Measurements from ENCODE around the gene ZBTB44.
"Not testable (repeated sequence)": the region's sequence is repeated elsewhere in the genome, so short reads cannot be mapped to it uniquely, and the experiment has no call there.

ZBTB44 gene

DNA sequence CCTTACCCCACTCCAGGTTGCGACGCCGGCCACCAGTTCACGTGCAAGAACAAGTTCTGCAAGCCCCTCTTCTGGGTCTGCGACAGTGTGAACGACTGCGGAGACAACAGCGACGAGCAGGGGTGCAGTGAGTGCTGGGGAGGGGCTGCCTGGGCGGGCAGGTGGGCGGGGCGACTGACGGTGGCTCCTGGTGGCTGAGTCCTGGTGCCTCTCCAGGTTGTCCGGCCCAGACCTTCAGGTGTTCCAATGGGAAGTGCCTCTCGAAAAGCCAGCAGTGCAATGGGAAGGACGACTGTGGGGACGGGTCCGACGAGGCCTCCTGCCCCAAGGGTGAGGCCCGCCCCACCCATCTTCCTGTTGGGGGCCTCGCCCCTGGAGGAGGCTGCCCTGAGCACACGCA, 116.4 kb downstream of the ZBTB44 start:
- Mint-ChIP-seq H3K27me3 (peaks cover 9% of the 10 kb centered on the region), H3K27ac (no peak overlapping the region), H3K4me1 (no peaks in the 10 kb centered on the region), H3K36me3 (no peaks in the 10 kb centered on the region), H3K9me3 (no peaks in the 10 kb centered on the region), H3K4me3 (no peak overlapping the region)
- CTCF ChIA-PET, result no interaction called here
- DNase-seq, result no peak

- DNase-seq, result no peak
- Mint-ChIP-seq H3K4me1 (no peaks in the 10 kb centered on the region), H3K27me3 (peaks cover 3% of the 10 kb centered on the region), H3K4me3 (no peak overlapping the region), H3K36me3 (no peaks in the 10 kb centered on the region), H3K9me3 (no peaks in the 10 kb centered on the region), H3K27ac (no peak overlapping the region)
- CTCF ChIA-PET, result interaction anchor here (1.0 kb wide), 1 partner anchor 66 kb away, joined by 3 read pairs; no protein-coding TSS in a partner anchor
Measured at GRCh38 chr11:130197386-130198035, 117.2 kb downstream of the ZBTB44 start.

DNA sequence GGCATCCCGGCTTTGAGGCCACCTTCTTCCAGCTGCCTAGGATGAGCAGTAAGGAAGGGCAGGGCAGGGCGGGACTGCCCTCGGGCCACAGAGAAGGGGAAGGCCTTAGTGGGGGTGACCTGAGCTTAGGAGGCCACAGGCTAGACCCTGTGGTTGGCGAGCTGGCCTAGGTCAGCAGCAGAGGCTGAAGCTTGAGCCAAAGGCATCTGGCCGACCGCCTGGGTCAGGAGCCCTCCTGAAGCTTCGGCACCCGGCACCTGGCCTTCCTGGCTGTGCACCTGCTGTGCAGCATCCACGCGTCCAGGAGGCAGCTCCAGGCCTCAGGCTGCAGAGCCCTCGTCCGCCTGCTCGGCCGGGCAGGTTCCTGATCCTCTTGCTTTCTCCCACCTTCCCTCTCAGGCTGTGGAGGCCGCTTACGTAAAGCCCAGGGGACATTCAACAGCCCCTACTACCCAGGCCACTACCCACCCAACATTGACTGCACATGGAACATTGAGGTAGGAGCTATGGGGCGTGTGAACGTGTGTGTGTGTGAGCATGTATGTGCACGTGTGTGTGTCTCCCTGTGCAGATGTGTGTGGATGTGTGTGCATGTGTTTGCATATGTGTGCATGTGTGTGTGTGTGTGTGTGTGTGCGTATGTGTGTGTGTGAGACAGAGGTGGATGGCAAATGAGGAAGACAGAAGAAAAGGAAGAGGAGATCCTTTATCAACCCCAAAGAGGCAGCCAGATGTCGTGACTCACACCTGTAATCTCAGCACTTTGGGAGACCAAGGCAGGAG, 120.3 kb downstream of the ZBTB44 start:
- Mint-ChIP-seq H3K4me1 (no peaks in the 10 kb centered on the region), H3K27ac (no peak overlapping the region), H3K27me3 (no peaks in the 10 kb centered on the region), H3K9me3 (no peaks in the 10 kb centered on the region), H3K4me3 (no peak overlapping the region), H3K36me3 (no peaks in the 10 kb centered on the region)
- no peak for DNase-seq
- CTCF ChIA-PET, result interaction anchor here (1.4 kb wide), 1 partner anchor 18 kb away, joined by 3 read pairs; no protein-coding TSS in a partner anchor

DNA sequence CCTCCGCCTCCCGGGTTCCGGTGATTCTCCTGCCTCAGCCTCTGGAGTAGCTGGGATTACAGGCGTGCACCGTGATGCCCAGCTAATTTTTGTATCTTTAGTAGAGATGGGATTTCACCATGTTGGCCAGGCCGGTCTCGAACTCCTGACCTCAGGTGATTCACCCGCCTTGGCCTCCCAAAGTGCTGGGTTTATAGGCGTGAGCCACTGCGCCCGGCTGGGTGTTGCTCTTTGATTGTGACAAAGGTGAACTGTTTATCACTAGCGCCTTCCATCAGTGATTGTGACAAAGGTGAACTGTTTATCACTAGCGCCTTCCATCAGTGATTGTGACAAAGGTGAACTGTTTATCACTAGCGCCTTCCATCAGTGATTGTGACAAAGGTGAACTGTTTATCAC, 121.2 kb downstream of the ZBTB44 start:
- H3K27ac Mint-ChIP-seq, H3K27me3 Mint-ChIP-seq, CTCF ChIA-PET, H3K4me1 Mint-ChIP-seq, H3K9me3 Mint-ChIP-seq, H3K4me3 Mint-ChIP-seq, DNase-seq, H3K36me3 Mint-ChIP-seq: not testable (repeated sequence)

DNA sequence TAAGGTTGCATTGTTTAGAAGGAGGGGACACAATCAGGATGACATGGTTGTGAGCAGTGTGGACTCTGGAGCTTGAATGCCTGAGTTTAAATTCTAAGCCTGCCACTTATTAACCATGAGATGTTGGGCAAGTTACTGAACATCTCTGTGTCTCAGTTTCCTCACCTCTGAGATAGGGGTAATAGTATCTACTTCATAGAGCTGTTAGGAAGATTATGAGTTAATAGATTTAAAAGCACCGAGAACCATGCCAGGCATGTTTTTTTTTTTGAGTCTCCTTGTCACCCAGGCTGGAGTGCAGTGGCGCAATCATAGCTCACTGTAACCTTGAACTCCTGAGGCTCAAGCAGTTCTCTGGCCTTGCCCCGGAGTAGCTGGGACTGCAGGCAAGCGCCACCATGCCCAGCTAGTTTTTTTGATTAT, 121.9 kb downstream of the ZBTB44 start:
- DNase-seq, result no peak
- H3K4me3 Mint-ChIP-seq, result no peak overlapping the region
- H3K36me3 Mint-ChIP-seq, result no peaks in the 10 kb centered on the region
- no peak overlapping the region for H3K27ac Mint-ChIP-seq
- CTCF ChIA-PET, result no interaction called here
- no peaks in the 10 kb centered on the region for H3K27me3 Mint-ChIP-seq
- no peaks in the 10 kb centered on the region for H3K4me1 Mint-ChIP-seq
- H3K9me3 Mint-ChIP-seq, result no peaks in the 10 kb centered on the region

GRCh38 chr11:130191896-130192295, 122.8 kb downstream of the ZBTB44 start:
- H3K4me1 Mint-ChIP-seq, result no peaks in the 10 kb centered on the region
- no peak overlapping the region for H3K27ac Mint-ChIP-seq
- no peaks in the 10 kb centered on the region for H3K36me3 Mint-ChIP-seq
- no peak for DNase-seq
- CTCF ChIA-PET, result no interaction called here
- no peaks in the 10 kb centered on the region for H3K27me3 Mint-ChIP-seq
- no peaks in the 10 kb centered on the region for H3K9me3 Mint-ChIP-seq
- no peak overlapping the region for H3K4me3 Mint-ChIP-seq

DNA sequence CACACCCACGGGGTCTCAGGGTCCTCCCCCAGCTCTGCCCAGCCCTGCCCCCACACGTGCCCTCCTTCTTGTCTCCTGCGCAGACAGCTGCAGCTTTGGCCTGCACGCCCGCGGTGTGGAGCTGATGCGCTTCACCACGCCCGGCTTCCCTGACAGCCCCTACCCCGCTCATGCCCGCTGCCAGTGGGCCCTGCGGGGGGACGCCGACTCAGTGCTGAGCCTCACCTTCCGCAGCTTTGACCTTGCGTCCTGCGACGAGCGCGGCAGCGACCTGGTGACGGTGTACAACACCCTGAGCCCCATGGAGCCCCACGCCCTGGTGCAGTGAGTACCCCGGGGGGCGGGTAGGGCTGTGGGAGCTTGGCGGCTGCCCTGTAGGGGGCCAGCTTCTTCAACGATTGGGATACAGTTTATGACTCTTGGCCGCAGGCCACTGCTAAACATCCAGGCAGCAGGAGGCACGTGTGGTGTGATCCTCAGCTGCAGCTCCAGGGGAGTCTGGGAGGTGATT, 124.3 kb downstream of the ZBTB44 start:
- Mint-ChIP-seq H3K27me3 (peaks cover 4% of the 10 kb centered on the region), H3K27ac (no peak overlapping the region), H3K36me3 (no peaks in the 10 kb centered on the region), H3K9me3 (no peaks in the 10 kb centered on the region), H3K4me3 (no peak overlapping the region), H3K4me1 (no peaks in the 10 kb centered on the region)
- CTCF ChIA-PET, result no interaction called here
- DNase-seq, result no peak

- CTCF ChIA-PET, result no interaction called here
- Mint-ChIP-seq H3K36me3 (no peaks in the 10 kb centered on the region), H3K27me3 (peaks cover 9% of the 10 kb centered on the region), H3K4me3 (no peak overlapping the region), H3K4me1 (no peaks in the 10 kb centered on the region), H3K27ac (no peak overlapping the region), H3K9me3 (no peaks in the 10 kb centered on the region)
- DNase-seq, result no peak
Measured at GRCh38 chr11:130189492-130190210, 125.1 kb downstream of the ZBTB44 start.

DNA sequence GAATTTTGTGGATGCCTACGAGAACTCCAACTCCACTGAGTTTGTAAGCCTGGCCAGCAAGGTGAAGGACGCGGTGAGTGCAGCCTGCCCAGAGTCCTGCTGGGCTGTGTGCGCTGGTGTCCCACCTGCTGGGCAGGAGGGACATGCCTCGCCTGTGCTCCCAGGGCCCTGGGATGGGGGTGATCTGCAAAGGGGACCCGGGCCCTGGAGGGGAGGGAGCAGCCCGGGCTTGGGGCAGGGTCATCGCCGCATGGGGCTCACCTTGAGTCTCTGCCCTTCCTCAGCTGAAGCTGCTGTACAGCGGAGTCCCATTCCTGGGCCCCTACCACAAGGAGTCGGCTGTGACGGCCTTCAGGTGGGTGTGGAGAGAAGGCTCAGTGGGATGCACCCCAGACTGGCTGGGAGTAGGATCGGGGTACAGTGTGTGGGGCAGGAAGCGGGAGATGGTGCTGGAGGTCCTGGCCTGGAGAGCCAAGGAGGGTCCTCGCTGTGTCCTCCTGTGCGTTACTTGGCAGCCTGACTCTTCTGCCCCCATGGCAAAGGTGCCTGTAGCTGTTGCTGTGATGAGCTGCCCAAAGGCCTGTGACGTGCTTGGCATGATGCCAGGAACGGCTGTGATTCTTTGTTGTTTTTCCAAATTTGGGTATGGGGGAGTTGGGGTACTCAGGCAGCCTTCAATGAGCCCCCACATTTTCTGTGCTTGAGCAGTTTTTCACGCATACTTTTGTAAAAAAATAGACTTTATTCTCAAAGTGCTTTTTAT, 126.0 kb downstream of the ZBTB44 start:
- H3K4me1 Mint-ChIP-seq, result no peaks in the 10 kb centered on the region

DNA sequence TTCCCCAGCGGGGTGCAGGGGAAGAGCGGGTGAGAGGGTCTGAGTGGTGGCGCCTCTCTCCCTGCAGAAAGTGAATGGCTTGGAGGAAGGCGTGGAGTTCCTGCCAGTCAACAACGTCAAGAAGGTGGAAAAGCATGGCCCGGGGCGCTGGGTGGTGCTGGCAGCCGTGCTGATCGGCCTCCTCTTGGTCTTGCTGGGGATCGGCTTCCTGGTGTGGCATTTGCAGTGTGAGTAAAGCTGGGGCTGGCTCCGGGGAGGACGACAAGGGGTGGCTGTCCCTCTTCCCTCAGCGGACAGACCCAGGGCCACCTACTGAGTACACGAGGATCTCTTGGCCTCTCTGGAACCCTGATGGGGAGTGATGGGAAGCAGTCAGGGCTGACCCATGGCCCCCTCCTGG, 126.7 kb downstream of the ZBTB44 start:
- no peak for DNase-seq
- CTCF ChIA-PET, result no interaction called here
- no peaks in the 10 kb centered on the region for H3K4me1 Mint-ChIP-seq
- H3K9me3 Mint-ChIP-seq, result no peaks in the 10 kb centered on the region
- no peak overlapping the region for H3K4me3 Mint-ChIP-seq
- H3K27ac Mint-ChIP-seq, result no peak overlapping the region
- no peaks in the 10 kb centered on the region for H3K36me3 Mint-ChIP-seq
- H3K27me3 Mint-ChIP-seq, result peaks cover 13% of the 10 kb centered on the region

More for the DNA sequence above, 126.0 kb downstream of the ZBTB44 start:
- Mint-ChIP-seq H3K27me3 (peaks cover 13% of the 10 kb centered on the region), H3K27ac (no peak overlapping the region), H3K4me3 (no peak overlapping the region), H3K36me3 (no peaks in the 10 kb centered on the region), H3K9me3 (no peaks in the 10 kb centered on the region)
- no peak for DNase-seq
- CTCF ChIA-PET, result no interaction called here

- no peaks in the 10 kb centered on the region for H3K9me3 Mint-ChIP-seq
- CTCF ChIA-PET, result no interaction called here
- peaks cover 13% of the 10 kb centered on the region for H3K27me3 Mint-ChIP-seq
Measured at GRCh38 chr11:130187096-130187495, 127.6 kb downstream of the ZBTB44 start.

GRCh38 chr11:130183878-130184610, 130.7 kb downstream of the ZBTB44 start:
- Mint-ChIP-seq H3K27ac (no peak overlapping the region), H3K36me3 (no peaks in the 10 kb centered on the region), H3K27me3 (peaks cover 19% of the 10 kb centered on the region), H3K4me1 (no peaks in the 10 kb centered on the region), H3K9me3 (no peaks in the 10 kb centered on the region), H3K4me3 (no peak overlapping the region)
- no peak for DNase-seq
- CTCF ChIA-PET, result interaction anchor here (1.6 kb wide), 1 partner anchor 27 kb away, joined by 4 read pairs; no protein-coding TSS in a partner anchor

More at GRCh38 chr11:130187096-130187495, 127.6 kb downstream of the ZBTB44 start:
- no peaks in the 10 kb centered on the region for H3K36me3 Mint-ChIP-seq
- no peak overlapping the region for H3K27ac Mint-ChIP-seq
- H3K4me1 Mint-ChIP-seq, result no peaks in the 10 kb centered on the region
- DNase-seq, result no peak
- no peak overlapping the region for H3K4me3 Mint-ChIP-seq
